ENCODE data around the gene HECW1.

Gene HECW1

GRCh38 chr7:43454936-43455518 lies 342.6 kb downstream of the HECW1 start:
- Histone ChIP-seq H3K36me3 (ENCODE audit: control insufficient read depth, low read depth, low read length) (no peaks in the 10 kb centered on the region), H3K4me1 (ENCODE audit: control insufficient read depth, low read depth, low read length) (peaks cover 10% of the 10 kb centered on the region), H3K9ac (ENCODE audit: low read length) (no peak overlapping the region), H3K4me3 (ENCODE audit: low read length) (no peak overlapping the region), H3K27me3 (ENCODE audit: control insufficient read depth, insufficient read depth, low read length) (no peaks in the 10 kb centered on the region), H3K27ac (ENCODE audit: low read length) (no peak overlapping the region), H3K9me3 (ENCODE audit: control insufficient read depth, low read depth, low read length) (no peaks in the 10 kb centered on the region)

- Histone ChIP-seq H3K27me3 (ENCODE audit: control insufficient read depth, insufficient read depth, low read length) (no peaks in the 10 kb centered on the region), H3K27ac (ENCODE audit: low read length) (no peak overlapping the region)
Observed at GRCh38 chr7:43456200-43456599, 343.8 kb downstream of the HECW1 start.

GRCh38 chr7:43458330-43459018 lies 346.0 kb downstream of the HECW1 start:
- Histone ChIP-seq H3K9ac (ENCODE audit: low read length) (no peak overlapping the region), H3K27me3 (ENCODE audit: control insufficient read depth, insufficient read depth, low read length) (no peaks in the 10 kb centered on the region), H3K36me3 (ENCODE audit: control insufficient read depth, low read depth, low read length) (no peaks in the 10 kb centered on the region), H3K27ac (ENCODE audit: low read length) (no peak overlapping the region), H3K4me1 (ENCODE audit: control insufficient read depth, low read depth, low read length) (peaks cover 14% of the 10 kb centered on the region), H3K4me3 (ENCODE audit: low read length) (no peak overlapping the region), H3K9me3 (ENCODE audit: control insufficient read depth, low read depth, low read length) (no peaks in the 10 kb centered on the region)

More at GRCh38 chr7:43456200-43456599, 343.8 kb downstream of the HECW1 start:
- no peak overlapping the region for H3K9ac ChIP-seq (ENCODE audit: low read length)
- peaks cover 6% of the 10 kb centered on the region for H3K4me1 ChIP-seq (ENCODE audit: control insufficient read depth, low read depth, low read length)
- no peaks in the 10 kb centered on the region for H3K36me3 ChIP-seq (ENCODE audit: control insufficient read depth, low read depth, low read length)
- no peaks in the 10 kb centered on the region for H3K9me3 ChIP-seq (ENCODE audit: control insufficient read depth, low read depth, low read length)
- no peak overlapping the region for H3K4me3 ChIP-seq (ENCODE audit: low read length)

- Histone ChIP-seq H3K27me3 (ENCODE audit: control insufficient read depth, insufficient read depth, low read length) (no peaks in the 10 kb centered on the region), H3K9me3 (ENCODE audit: control insufficient read depth, low read depth, low read length) (no peaks in the 10 kb centered on the region), H3K36me3 (ENCODE audit: control insufficient read depth, low read depth, low read length) (no peaks in the 10 kb centered on the region), H3K4me3 (ENCODE audit: low read length) (no peak overlapping the region), H3K27ac (ENCODE audit: low read length) (no peak overlapping the region), H3K4me1 (ENCODE audit: control insufficient read depth, low read depth, low read length) (peaks cover 18% of the 10 kb centered on the region), H3K9ac (ENCODE audit: low read length) (no peak overlapping the region)
Observed at GRCh38 chr7:43459019-43459337, 346.5 kb downstream of the HECW1 start.

- Histone ChIP-seq H3K4me3 (ENCODE audit: low read length) (no peak overlapping the region), H3K27me3 (ENCODE audit: control insufficient read depth, insufficient read depth, low read length) (no peaks in the 10 kb centered on the region), H3K36me3 (ENCODE audit: control insufficient read depth, low read depth, low read length) (no peaks in the 10 kb centered on the region), H3K9ac (ENCODE audit: low read length) (no peak overlapping the region), H3K9me3 (ENCODE audit: control insufficient read depth, low read depth, low read length) (no peaks in the 10 kb centered on the region), H3K27ac (ENCODE audit: low read length) (no peak overlapping the region), H3K4me1 (ENCODE audit: control insufficient read depth, low read depth, low read length) (peaks cover 12% of the 10 kb centered on the region)
Observed at GRCh38 chr7:43460733-43461348, 348.4 kb downstream of the HECW1 start.

- H3K9ac ChIP-seq (ENCODE audit: low read length) = no peak overlapping the region
- no peaks in the 10 kb centered on the region for H3K27me3 ChIP-seq (ENCODE audit: control insufficient read depth, insufficient read depth, low read length)
- no peak overlapping the region for H3K27ac ChIP-seq (ENCODE audit: low read length)
- no peak overlapping the region for H3K4me3 ChIP-seq (ENCODE audit: low read length)
- peaks cover 12% of the 10 kb centered on the region for H3K4me1 ChIP-seq (ENCODE audit: control insufficient read depth, low read depth, low read length)
- H3K9me3 ChIP-seq (ENCODE audit: control insufficient read depth, low read depth, low read length) = no peaks in the 10 kb centered on the region
- no peaks in the 10 kb centered on the region for H3K36me3 ChIP-seq (ENCODE audit: control insufficient read depth, low read depth, low read length)
Observed at GRCh38 chr7:43461349-43462024, 349.0 kb downstream of the HECW1 start.

- Histone ChIP-seq H3K9ac (ENCODE audit: low read length) (no peak overlapping the region), H3K4me1 (ENCODE audit: control insufficient read depth, low read depth, low read length) (peaks cover 12% of the 10 kb centered on the region), H3K27me3 (ENCODE audit: control insufficient read depth, insufficient read depth, low read length) (no peaks in the 10 kb centered on the region), H3K9me3 (ENCODE audit: control insufficient read depth, low read depth, low read length) (no peaks in the 10 kb centered on the region), H3K4me3 (ENCODE audit: low read length) (no peak overlapping the region), H3K27ac (ENCODE audit: low read length) (no peak overlapping the region), H3K36me3 (ENCODE audit: control insufficient read depth, low read depth, low read length) (no peaks in the 10 kb centered on the region)
Observed at GRCh38 chr7:43462836-43463235, 350.4 kb downstream of the HECW1 start.

- H3K27ac ChIP-seq (ENCODE audit: low read length) = no peak overlapping the region
- H3K9me3 ChIP-seq (ENCODE audit: control insufficient read depth, low read depth, low read length) = no peaks in the 10 kb centered on the region
- no peaks in the 10 kb centered on the region for H3K36me3 ChIP-seq (ENCODE audit: control insufficient read depth, low read depth, low read length)
- H3K9ac ChIP-seq (ENCODE audit: low read length) = no peak overlapping the region
- H3K4me1 ChIP-seq (ENCODE audit: control insufficient read depth, low read depth, low read length) = peaks cover 12% of the 10 kb centered on the region
- no peaks in the 10 kb centered on the region for H3K27me3 ChIP-seq (ENCODE audit: control insufficient read depth, insufficient read depth, low read length)
- H3K4me3 ChIP-seq (ENCODE audit: low read length) = no peak overlapping the region
Observed at GRCh38 chr7:43463401-43463980, 351.0 kb downstream of the HECW1 start.

- no peaks in the 10 kb centered on the region for H3K27me3 ChIP-seq (ENCODE audit: control insufficient read depth, insufficient read depth, low read length)
Observed at GRCh38 chr7:43465581-43466554, 353.4 kb downstream of the HECW1 start.

GRCh38 chr7:43467406-43467805 lies 355.0 kb downstream of the HECW1 start:
- Histone ChIP-seq H3K9ac (ENCODE audit: low read length) (no peak overlapping the region), H3K27ac (ENCODE audit: low read length) (no peak overlapping the region), H3K9me3 (ENCODE audit: control insufficient read depth, low read depth, low read length) (no peaks in the 10 kb centered on the region), H3K4me3 (ENCODE audit: low read length) (no peak overlapping the region), H3K36me3 (ENCODE audit: control insufficient read depth, low read depth, low read length) (no peaks in the 10 kb centered on the region), H3K4me1 (ENCODE audit: control insufficient read depth, low read depth, low read length) (peaks cover 12% of the 10 kb centered on the region), H3K27me3 (ENCODE audit: control insufficient read depth, insufficient read depth, low read length) (no peaks in the 10 kb centered on the region)

More at GRCh38 chr7:43465581-43466554, 353.4 kb downstream of the HECW1 start:
- H3K4me3 ChIP-seq (ENCODE audit: low read length) = no peak overlapping the region
- no peaks in the 10 kb centered on the region for H3K9me3 ChIP-seq (ENCODE audit: control insufficient read depth, low read depth, low read length)
- no peaks in the 10 kb centered on the region for H3K36me3 ChIP-seq (ENCODE audit: control insufficient read depth, low read depth, low read length)
- H3K4me1 ChIP-seq (ENCODE audit: control insufficient read depth, low read depth, low read length) = peaks cover 12% of the 10 kb centered on the region
- H3K27ac ChIP-seq (ENCODE audit: low read length) = no peak overlapping the region
- no peak overlapping the region for H3K9ac ChIP-seq (ENCODE audit: low read length)

Data from iPS-18a (cell line).